GM10847 (cell line): Measurements from ENCODE around the gene SERPINA1.

Source experiments
- POLR2A ChIP-seq: IDR thresholded peaks from 2 replicates; pipeline ENCODE4 v1.6.1; 2011; ENCODE audit not compliant: insufficient read length; ENCODE audit errors: extremely low read depth

Gene SERPINA1

GRCh38 chr14:94330432-94330831, 58.0 kb downstream of the SERPINA1 start:
- TF ChIP-seq POLR2A, result no peak

- TF ChIP-seq POLR2A, result no peak
These were observed 58.5 kb downstream of the SERPINA1 start for GRCh38 chr14:94329857-94330256.

GRCh38 chr14:94328196-94328595, 60.2 kb downstream of the SERPINA1 start:
- TF ChIP-seq POLR2A, result no peak
